ENCODE measurements around the gene MEF2C. TPM values are rescaled to one million over a fixed set of nuclear protein-coding genes. Genes with fewer than 3 reads are reported as not detected.
"Not testable (repeated sequence)": the region's sequence is repeated elsewhere in the genome, so short reads cannot be mapped to it uniquely, and the experiment has no call there.

The MEF2C gene
- total RNA-seq, 1 donor from 2014 or later = 20.5 TPM

DNA sequence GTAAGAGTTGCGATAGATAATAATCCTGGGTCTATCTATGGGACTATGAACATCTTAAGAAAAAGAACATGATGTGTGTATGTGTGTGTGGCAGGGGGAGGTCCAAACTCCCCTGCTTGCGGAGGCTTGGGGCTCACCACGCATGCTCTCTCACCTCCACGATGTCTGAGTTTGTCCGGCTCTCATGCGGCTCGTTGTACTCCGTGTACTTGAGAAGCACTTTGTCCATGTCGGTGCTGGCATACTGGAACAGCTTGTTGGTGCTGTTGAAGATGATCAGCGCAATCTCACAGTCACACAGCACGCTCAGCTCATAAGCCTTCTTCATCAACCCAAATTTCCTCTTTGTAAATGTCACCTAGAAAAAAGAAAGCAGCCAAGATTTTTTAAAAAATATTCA, 78.5 kb downstream of the MEF2C start:
- H3K4me3 ChIP-seq (ENCODE audit: insufficient read depth, low read depth, low read length) = no peak overlapping the region
- no peak overlapping the region for H2AFZ ChIP-seq (ENCODE audit: low read depth, low read length)
- no peak overlapping the region for H3K9ac ChIP-seq (ENCODE audit: low read length)
- no peak for TF ChIP-seq EZH2 (IDR thresholded peaks at IDR 0.05; ENCODE audit: insufficient read depth, low read length)
- TF ChIP-seq, protein P1, sequence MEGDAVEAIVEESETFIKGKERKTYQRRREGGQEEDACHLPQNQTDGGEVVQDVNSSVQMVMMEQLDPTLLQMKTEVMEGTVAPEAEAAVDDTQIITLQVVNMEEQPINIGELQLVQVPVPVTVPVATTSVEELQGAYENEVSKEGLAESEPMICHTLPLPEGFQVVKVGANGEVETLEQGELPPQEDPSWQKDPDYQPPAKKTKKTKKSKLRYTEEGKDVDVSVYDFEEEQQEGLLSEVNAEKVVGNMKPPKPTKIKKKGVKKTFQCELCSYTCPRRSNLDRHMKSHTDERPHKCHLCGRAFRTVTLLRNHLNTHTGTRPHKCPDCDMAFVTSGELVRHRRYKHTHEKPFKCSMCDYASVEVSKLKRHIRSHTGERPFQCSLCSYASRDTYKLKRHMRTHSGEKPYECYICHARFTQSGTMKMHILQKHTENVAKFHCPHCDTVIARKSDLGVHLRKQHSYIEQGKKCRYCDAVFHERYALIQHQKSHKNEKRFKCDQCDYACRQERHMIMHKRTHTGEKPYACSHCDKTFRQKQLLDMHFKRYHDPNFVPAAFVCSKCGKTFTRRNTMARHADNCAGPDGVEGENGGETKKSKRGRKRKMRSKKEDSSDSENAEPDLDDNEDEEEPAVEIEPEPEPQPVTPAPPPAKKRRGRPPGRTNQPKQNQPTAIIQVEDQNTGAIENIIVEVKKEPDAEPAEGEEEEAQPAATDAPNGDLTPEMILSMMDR (IDR thresholded peaks at IDR 0.05; ENCODE audit: insufficient read depth, low read depth, low read length) = no peak
- DNase-seq (ENCODE audit: low read depth) (no peak), FAIRE-seq (no peak)
- no peaks in the 10 kb centered on the region for H3K79me2 ChIP-seq (ENCODE audit: insufficient read depth, low read length)
- no peak overlapping the region for H3K4me3 Mint-ChIP-seq (ENCODE audit: unreplicated experiment)
- H3K27ac Mint-ChIP-seq (ENCODE audit: unreplicated experiment) = no peak overlapping the region
- H3K36me3 ChIP-seq (ENCODE audit: insufficient read depth, low read length) = no peaks in the 10 kb centered on the region
- H3K27me3 ChIP-seq (ENCODE audit: insufficient read depth, low read length) = no peaks in the 10 kb centered on the region
- H3K27ac ChIP-seq (ENCODE audit: low read depth, low read length) = no peak overlapping the region
- peaks cover 4% of the 10 kb centered on the region for H3K36me3 Mint-ChIP-seq (ENCODE audit: low read depth, unreplicated experiment)
- no peaks in the 10 kb centered on the region for H3K27me3 Mint-ChIP-seq (ENCODE audit: low read depth, unreplicated experiment)
- no peaks in the 10 kb centered on the region for H3K9me3 Mint-ChIP-seq (ENCODE audit: unreplicated experiment)
- H3K4me1 ChIP-seq (ENCODE audit: insufficient read depth, low read length) = no peaks in the 10 kb centered on the region
- no peak overlapping the region for H3K4me2 ChIP-seq (ENCODE audit: low read length)
- no peaks in the 10 kb centered on the region for H4K20me1 ChIP-seq (ENCODE audit: insufficient read depth, low read length)
- H3K4me1 Mint-ChIP-seq (ENCODE audit: low read depth, unreplicated experiment) = peaks cover 10% of the 10 kb centered on the region
- H3K9me3 ChIP-seq (ENCODE audit: insufficient read depth, low read depth, low read length) = no peaks in the 10 kb centered on the region

DNA sequence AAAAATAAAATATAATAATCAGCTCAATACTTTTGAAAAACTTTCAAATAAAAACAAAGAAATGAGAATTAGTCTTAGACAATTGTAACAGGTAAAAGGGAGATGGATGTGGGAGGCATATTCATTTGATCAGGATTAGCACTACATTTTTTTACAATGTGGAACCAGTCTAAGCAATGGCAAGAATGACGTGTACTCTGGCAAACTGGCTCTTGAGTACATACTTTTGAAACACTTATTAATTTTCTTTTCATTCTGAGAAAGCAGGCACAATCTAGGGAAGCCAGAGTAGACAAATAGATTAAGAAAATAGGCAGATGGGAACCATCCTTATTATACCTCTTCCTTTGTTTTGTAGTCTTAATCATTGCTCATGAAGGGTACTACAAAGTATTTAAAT, 79.7 kb downstream of the MEF2C start:
- TF ChIP-seq EZH2 (IDR thresholded peaks at IDR 0.05; ENCODE audit: insufficient read depth, low read length) = no peak
- TF ChIP-seq, protein P1 (IDR thresholded peaks at IDR 0.05; ENCODE audit: insufficient read depth, low read depth, low read length) = no peak

DNA sequence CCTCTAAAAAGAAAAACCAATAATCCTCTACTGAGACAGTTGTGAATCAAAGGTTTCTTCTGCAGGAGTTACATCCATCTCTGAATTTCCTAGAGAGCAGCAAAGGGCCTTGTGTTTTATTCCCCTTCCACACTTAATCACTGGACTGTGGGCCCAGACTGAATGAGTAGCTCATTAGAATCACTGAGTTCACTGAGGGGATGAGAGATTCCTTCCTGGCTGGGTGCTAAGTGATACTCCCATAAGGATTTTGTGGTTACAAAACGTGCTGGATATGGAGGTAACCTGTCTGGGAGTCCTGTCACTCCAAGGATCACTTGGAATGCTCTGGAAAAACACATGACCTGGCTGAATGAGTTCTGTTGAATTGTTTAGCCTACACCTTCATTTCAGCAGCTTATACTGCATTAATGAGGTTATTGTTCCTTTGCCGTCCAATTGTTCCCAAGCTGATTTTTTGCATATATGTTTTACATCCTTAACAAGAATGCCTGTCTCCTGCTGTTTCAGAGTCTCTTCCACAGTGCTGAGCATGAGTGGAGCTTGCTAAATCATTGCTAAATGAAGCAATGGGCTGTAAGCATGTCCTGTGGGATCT, 82.9 kb downstream of the MEF2C start:
- peaks cover 6% of the 10 kb centered on the region for H3K4me1 Mint-ChIP-seq (ENCODE audit: low read depth, unreplicated experiment)
- H4K20me1 ChIP-seq (ENCODE audit: insufficient read depth, low read length) = no peaks in the 10 kb centered on the region
- no peak overlapping the region for H3K27ac ChIP-seq (ENCODE audit: low read depth, low read length)
- H3K36me3 ChIP-seq (ENCODE audit: insufficient read depth, low read length) = no peaks in the 10 kb centered on the region
- H2AFZ ChIP-seq (ENCODE audit: low read depth, low read length) = no peak overlapping the region
- no peak overlapping the region for H3K4me3 Mint-ChIP-seq (ENCODE audit: unreplicated experiment)
- H3K9me3 Mint-ChIP-seq (ENCODE audit: unreplicated experiment) = peaks cover 6% of the 10 kb centered on the region
- no peaks in the 10 kb centered on the region for H3K27me3 ChIP-seq (ENCODE audit: insufficient read depth, low read length)
- H3K4me3 ChIP-seq (ENCODE audit: insufficient read depth, low read depth, low read length) = no peak overlapping the region
- FAIRE-seq (no peak), DNase-seq (ENCODE audit: low read depth) (peak; percentile 8)
- H3K4me1 ChIP-seq (ENCODE audit: insufficient read depth, low read length) = no peaks in the 10 kb centered on the region
- TF ChIP-seq, protein P1 (IDR thresholded peaks at IDR 0.05; ENCODE audit: insufficient read depth, low read depth, low read length) = no peak
- no peak for TF ChIP-seq EZH2 (IDR thresholded peaks at IDR 0.05; ENCODE audit: insufficient read depth, low read length)
- H3K27ac Mint-ChIP-seq (ENCODE audit: unreplicated experiment) = no peak overlapping the region
- H3K4me2 ChIP-seq (ENCODE audit: low read length) = no peak overlapping the region
- no peaks in the 10 kb centered on the region for H3K27me3 Mint-ChIP-seq (ENCODE audit: low read depth, unreplicated experiment)
- no peaks in the 10 kb centered on the region for H3K9me3 ChIP-seq (ENCODE audit: insufficient read depth, low read depth, low read length)
- no peaks in the 10 kb centered on the region for H3K79me2 ChIP-seq (ENCODE audit: insufficient read depth, low read length)
- H3K9ac ChIP-seq (ENCODE audit: low read length) = no peak overlapping the region
- H3K36me3 Mint-ChIP-seq (ENCODE audit: low read depth, unreplicated experiment) = peaks cover 5% of the 10 kb centered on the region

More for the DNA sequence above, 79.7 kb downstream of the MEF2C start:
- peaks cover 10% of the 10 kb centered on the region for H3K4me1 Mint-ChIP-seq (ENCODE audit: low read depth, unreplicated experiment)
- no peaks in the 10 kb centered on the region for H3K27me3 Mint-ChIP-seq (ENCODE audit: low read depth, unreplicated experiment)
- DNase-seq (ENCODE audit: low read depth) (no peak), FAIRE-seq (no peak)
- Histone ChIP-seq H2AFZ (ENCODE audit: low read depth, low read length) (no peak overlapping the region), H3K4me3 (ENCODE audit: insufficient read depth, low read depth, low read length) (no peak overlapping the region), H3K79me2 (ENCODE audit: insufficient read depth, low read length) (no peaks in the 10 kb centered on the region), H3K27me3 (ENCODE audit: insufficient read depth, low read length) (no peaks in the 10 kb centered on the region), H3K4me2 (ENCODE audit: low read length) (no peak overlapping the region), H4K20me1 (ENCODE audit: insufficient read depth, low read length) (no peaks in the 10 kb centered on the region), H3K27ac (ENCODE audit: low read depth, low read length) (no peak overlapping the region), H3K4me1 (ENCODE audit: insufficient read depth, low read length) (no peaks in the 10 kb centered on the region), H3K36me3 (ENCODE audit: insufficient read depth, low read length) (no peaks in the 10 kb centered on the region), H3K9me3 (ENCODE audit: insufficient read depth, low read depth, low read length) (no peaks in the 10 kb centered on the region), H3K9ac (ENCODE audit: low read length) (no peak overlapping the region)
- no peak overlapping the region for H3K4me3 Mint-ChIP-seq (ENCODE audit: unreplicated experiment)
- H3K27ac Mint-ChIP-seq (ENCODE audit: unreplicated experiment) = no peak overlapping the region
- H3K9me3 Mint-ChIP-seq (ENCODE audit: unreplicated experiment) = peaks cover under 1% of the 10 kb centered on the region
- H3K36me3 Mint-ChIP-seq (ENCODE audit: low read depth, unreplicated experiment) = peaks cover 4% of the 10 kb centered on the region

DNA sequence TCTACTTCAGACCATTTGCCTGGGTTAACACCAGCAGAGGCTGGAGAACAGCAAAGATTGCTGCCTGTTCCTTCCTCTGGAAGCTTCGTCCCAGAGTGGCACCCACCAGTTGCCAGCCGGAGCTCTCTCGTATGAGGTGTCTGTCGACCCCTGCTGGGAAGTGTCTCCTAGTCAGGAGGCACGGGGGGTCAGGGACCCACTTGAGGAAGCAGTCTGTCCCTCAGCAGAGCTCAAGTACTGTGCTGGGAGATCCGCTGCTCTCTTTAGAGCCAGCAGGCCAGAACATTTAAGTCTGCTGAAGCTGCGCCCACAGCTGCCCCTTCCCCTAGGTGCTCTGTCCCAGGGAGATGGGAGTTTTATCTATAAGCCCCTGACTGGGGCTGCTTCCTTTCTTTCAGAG, 84.1 kb downstream of the MEF2C start:
- not testable (repeated sequence) for H3K9ac ChIP-seq (ENCODE audit: low read length)

More for the DNA sequence above, 84.1 kb downstream of the MEF2C start:
- not testable (repeated sequence) for H3K9me3 ChIP-seq (ENCODE audit: insufficient read depth, low read depth, low read length); H3K36me3 Mint-ChIP-seq (ENCODE audit: low read depth, unreplicated experiment); H4K20me1 ChIP-seq (ENCODE audit: insufficient read depth, low read length); DNase-seq (ENCODE audit: low read depth); FAIRE-seq; H3K36me3 ChIP-seq (ENCODE audit: insufficient read depth, low read length); H3K4me3 ChIP-seq (ENCODE audit: insufficient read depth, low read depth, low read length); H3K4me3 Mint-ChIP-seq (ENCODE audit: unreplicated experiment); H3K4me2 ChIP-seq (ENCODE audit: low read length); H3K27ac ChIP-seq (ENCODE audit: low read depth, low read length); H3K9me3 Mint-ChIP-seq (ENCODE audit: unreplicated experiment); H3K27me3 ChIP-seq (ENCODE audit: insufficient read depth, low read length); H3K4me1 ChIP-seq (ENCODE audit: insufficient read depth, low read length); H3K27me3 Mint-ChIP-seq (ENCODE audit: low read depth, unreplicated experiment); H3K27ac Mint-ChIP-seq (ENCODE audit: unreplicated experiment); H3K4me1 Mint-ChIP-seq (ENCODE audit: low read depth, unreplicated experiment); H3K79me2 ChIP-seq (ENCODE audit: insufficient read depth, low read length); H2AFZ ChIP-seq (ENCODE audit: low read depth, low read length)
